GM06990 (cell line): ENCODE results near the gene KCNIP4.

ENCODE experiments used
- DNase-seq: peaks from one replicate; pipeline ENCODE4 v3.0.0-alpha.2; 2011; ENCODE audit not compliant: insufficient read length; ENCODE audit errors: extremely low read depth
- H3K27me3 ChIP-seq: replicated peaks from 2 replicates; pipeline ENCODE4 v1.6.0; 2011; ENCODE audit warnings: low read length; ENCODE audit not compliant: control insufficient read depth, insufficient read depth
- H3K36me3 ChIP-seq: 2 replicates; pipeline ENCODE4 v1.5.1; 2011; ENCODE audit warnings: low read length; ENCODE audit not compliant: control insufficient read depth, insufficient read depth
- H3K4me3 ChIP-seq: replicated peaks from 2 replicates; pipeline ENCODE4 v1.5.1; 2011; ENCODE audit warnings: low read depth, mild to moderate bottlenecking, control low read depth, low read length
- TF ChIP-seq, protein P1 (sequence below): IDR thresholded peaks from 2 replicates; pipeline ENCODE4 v1.5.1; 2011; ENCODE audit warnings: low read length, control low read depth, mild to moderate bottlenecking, inconsistent platforms; ENCODE audit not compliant: insufficient read depth, poor library complexity, severe bottlenecking

The KCNIP4 gene

DNA sequence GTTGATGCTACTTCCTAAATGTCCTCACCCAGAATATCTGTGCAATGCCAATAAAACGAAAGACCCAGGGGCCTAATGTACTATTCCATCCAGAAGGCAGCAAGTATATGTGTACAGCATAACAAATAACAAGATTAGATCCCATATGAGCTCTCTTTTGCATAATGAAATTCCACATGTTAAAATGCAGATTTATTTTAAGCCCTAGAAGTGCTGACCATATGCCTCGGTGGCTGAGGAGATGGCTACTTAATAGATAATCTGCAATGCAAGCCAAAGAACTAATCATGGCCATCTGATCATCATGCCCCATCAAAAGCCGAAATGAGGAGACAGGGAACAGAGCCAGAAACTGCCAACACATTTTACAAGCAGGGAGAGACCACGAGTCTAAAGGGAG, 293.5 kb downstream of the KCNIP4 start:
- H3K27me3 ChIP-seq = no peaks in the 10 kb centered on the region
- DNase-seq = no peak

DNA sequence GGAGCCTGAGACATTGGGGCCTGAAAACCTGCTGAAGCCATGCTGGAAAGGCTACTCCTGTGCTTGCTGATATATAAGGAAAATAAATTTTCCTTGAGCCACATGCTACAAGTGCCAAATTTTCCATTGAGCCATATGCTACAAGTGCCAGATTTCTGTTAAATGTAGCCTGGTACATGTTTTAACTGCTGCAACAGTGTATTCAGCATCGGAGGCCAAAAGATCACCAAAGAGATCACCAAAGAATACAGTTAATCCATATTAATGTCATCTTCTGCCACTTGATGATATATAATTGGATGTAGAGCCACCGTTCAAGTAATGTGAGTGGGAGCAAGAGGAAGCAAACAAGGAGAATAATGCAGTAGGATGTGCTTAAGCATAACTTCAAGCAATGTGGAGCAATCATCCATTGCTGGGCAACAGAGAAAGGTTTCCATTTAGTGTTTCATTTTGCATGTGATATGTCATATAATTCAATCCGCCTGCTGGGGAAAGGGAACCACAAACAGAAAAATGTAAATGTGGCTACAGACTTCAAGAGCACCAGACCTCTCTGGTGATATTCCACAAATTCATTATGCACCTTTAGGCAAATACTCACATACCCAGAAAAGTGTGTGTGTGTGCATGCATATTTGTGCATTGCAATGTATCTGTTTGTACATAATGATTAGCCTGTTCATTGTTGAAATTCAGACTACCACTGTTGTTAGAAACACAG, 295.9 kb downstream of the KCNIP4 start:
- no peak for DNase-seq
- Histone ChIP-seq H3K36me3 (no peaks in the 10 kb centered on the region), H3K27me3 (no peaks in the 10 kb centered on the region), H3K4me3 (no peak overlapping the region)
- TF ChIP-seq, protein P1, sequence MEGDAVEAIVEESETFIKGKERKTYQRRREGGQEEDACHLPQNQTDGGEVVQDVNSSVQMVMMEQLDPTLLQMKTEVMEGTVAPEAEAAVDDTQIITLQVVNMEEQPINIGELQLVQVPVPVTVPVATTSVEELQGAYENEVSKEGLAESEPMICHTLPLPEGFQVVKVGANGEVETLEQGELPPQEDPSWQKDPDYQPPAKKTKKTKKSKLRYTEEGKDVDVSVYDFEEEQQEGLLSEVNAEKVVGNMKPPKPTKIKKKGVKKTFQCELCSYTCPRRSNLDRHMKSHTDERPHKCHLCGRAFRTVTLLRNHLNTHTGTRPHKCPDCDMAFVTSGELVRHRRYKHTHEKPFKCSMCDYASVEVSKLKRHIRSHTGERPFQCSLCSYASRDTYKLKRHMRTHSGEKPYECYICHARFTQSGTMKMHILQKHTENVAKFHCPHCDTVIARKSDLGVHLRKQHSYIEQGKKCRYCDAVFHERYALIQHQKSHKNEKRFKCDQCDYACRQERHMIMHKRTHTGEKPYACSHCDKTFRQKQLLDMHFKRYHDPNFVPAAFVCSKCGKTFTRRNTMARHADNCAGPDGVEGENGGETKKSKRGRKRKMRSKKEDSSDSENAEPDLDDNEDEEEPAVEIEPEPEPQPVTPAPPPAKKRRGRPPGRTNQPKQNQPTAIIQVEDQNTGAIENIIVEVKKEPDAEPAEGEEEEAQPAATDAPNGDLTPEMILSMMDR = no peak

More for the DNA sequence above, 293.5 kb downstream of the KCNIP4 start:
- TF ChIP-seq, protein P1 = no peak
- Histone ChIP-seq H3K36me3 (no peaks in the 10 kb centered on the region), H3K4me3 (no peak overlapping the region)

DNA sequence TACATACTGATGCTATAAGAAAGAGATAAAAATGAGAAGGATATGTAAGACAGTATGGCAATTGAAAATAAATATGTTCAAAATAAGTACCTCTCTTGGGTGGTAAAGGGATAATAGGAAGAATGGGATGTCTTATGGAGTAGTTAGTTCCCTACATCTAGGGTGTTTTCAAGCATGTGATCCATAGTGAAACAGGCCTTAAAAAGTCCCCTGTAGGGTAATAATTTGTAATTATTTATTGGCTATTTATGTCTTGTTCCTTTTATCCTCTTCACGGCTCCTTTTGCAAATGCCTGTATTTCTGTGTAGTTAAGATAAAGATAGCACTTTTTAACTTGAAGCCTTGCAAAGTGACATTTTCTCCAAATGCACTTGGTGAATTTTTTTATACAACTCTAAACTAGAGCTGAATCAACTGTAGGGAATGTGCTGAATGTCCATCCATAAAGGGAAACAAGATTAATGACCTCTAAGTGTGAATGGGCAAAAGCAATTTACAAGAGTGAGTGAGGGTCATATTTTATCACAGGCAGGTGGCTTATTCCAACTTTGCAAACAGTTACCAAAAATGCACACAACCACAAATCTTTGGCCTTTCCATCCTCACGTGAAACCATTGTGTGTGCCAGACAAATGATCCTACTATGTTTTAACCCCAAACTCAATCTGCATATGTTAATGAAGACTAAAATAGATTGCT, 299.0 kb downstream of the KCNIP4 start:
- DNase-seq = no peak
- H3K27me3 ChIP-seq = no peaks in the 10 kb centered on the region
- TF ChIP-seq, protein P1 = no peak
- H3K4me3 ChIP-seq = no peak overlapping the region
- no peaks in the 10 kb centered on the region for H3K36me3 ChIP-seq

DNA sequence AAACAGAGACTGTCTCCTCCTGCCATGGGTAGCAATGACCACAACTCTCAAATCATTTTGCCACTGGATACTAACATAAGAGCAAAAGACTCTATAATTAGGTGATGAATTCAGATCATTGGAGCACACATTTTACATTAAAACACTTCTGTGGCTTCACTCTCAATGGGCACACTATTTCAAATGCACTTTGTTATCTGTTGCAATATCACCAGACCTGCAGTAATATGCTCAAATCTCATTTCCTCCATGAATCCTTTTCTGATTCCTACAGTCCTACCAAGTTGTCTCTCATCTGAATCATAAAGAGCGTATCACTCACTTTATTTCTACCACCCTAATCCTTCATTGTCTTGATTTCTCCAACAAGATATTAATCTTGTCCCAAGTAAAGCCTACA, 302.8 kb downstream of the KCNIP4 start:
- no peaks in the 10 kb centered on the region for H3K27me3 ChIP-seq
- no peak for DNase-seq
- H3K4me3 ChIP-seq = no peak overlapping the region
- H3K36me3 ChIP-seq = no peaks in the 10 kb centered on the region
- TF ChIP-seq, protein P1 = no peak

DNA sequence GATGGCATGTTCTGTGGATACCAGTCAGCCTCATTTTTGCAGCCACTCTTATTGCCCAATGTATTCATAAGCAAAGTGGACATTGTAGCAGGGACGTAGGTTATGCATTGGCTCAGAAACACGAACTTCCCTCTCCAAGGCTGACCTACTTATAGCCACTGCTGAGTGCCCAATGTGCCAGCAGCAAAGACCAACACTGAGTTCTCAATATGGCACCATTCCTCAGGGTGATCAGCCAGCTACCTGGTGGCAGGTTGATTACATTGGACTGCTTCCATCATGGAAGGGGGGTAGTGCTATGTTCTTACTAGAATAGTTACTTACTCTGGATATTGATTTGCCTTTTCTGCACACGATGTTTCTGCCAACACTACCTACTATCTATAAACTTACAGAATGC, 306.9 kb downstream of the KCNIP4 start:
- Histone ChIP-seq H3K4me3 (no peak overlapping the region), H3K36me3 (no peaks in the 10 kb centered on the region), H3K27me3 (no peaks in the 10 kb centered on the region)
- no peak for DNase-seq
- TF ChIP-seq, protein P1 = no peak
